Erythroblast (primary cell): ENCODE measurements around the gene CDHR1.

Source experiments
- DNase-seq, 2 experiments: peaks; one replicate each; lab custom pipeline; 2025; lab: John Stamatoyannopoulos, UW
- GATA1 ChIP-seq: IDR thresholded peaks from 2 replicates; pipeline ENCODE4 v1.6.1; 2011; ENCODE audit warnings: low read depth, mild to moderate bottlenecking, control low read depth, low read length, moderate library complexity
- POLR2A ChIP-seq: IDR thresholded peaks from 2 replicates; pipeline ENCODE4 v1.6.1; 2011; ENCODE audit warnings: mild to moderate bottlenecking, low read length

CDHR1 gene

DNA sequence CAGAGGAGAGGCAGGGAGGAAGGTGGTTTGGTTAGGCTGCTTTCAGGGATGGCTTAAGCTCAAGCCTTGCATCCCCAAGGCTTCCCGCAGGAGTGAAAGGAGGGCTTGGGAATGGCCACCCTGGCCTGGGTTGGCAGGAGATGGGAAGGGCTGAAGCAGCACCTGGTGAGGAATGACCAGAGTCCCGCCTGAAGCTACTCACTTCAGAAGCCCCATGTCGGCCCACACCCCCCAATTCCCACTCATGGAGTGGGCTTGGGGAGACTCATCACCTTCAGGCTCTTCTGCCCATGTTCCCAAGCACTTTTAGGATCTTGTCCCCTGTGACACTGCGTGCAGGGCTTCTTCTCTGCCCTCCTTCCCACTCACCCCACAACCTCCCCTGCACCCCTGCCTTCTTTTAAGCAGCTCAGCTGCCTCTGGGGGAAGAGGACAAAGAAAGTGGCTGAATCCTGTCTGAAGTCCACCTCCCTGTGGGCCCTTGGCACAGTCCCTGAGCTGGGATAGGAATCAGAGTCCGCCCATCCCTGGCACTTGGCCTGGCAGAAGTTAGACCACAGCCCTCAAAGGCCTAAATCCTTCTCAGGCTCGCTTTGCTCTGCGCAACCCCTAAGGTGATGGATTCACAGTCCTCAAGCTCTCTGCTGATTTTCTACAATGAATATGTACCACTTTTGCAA, 67.0 kb downstream of the CDHR1 start:
- no peak for DNase-seq
- TF ChIP-seq GATA1, result no peak
- no peak for TF ChIP-seq POLR2A

- TF ChIP-seq GATA1 (no peak), POLR2A (no peak)
- DNase-seq, result no peak
Observed at GRCh38 chr10:84262190-84262956, 68.0 kb downstream of the CDHR1 start.

GRCh38 chr10:84263716-84264115, 69.4 kb downstream of the CDHR1 start:
- DNase-seq, result no peak

DNA sequence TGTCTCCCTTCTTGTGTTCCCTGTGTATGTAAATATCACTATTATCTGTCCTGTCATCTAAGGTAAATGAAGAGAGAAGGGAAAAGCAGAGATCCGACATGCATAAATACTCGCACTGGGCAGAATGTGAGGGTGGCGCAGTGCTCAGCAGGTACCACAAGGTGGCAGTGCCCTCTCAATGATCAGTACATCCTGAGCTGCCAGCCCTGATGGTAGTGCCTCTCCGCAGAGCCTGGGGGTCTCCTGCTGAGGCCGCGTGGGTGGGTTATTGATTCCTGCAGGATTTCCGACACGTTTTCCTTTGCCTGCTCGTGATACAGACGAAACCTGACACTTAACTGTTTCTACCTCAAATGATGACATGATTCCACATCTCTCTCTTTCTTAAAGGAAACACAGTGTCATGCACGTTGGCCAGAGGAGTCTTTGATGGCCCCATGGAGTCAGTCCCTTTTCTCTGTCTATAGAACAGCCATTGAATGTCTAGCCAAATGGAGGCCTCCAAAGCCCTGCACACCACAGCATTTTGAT, 70.3 kb downstream of the CDHR1 start:
- peak; percentile 37 to 64 for DNase-seq
- TF ChIP-seq POLR2A (no peak), GATA1 (no peak)

More at GRCh38 chr10:84263716-84264115, 69.4 kb downstream of the CDHR1 start:
- TF ChIP-seq GATA1 (no peak), POLR2A (no peak)

GRCh38 chr10:84265418-84265817, 71.1 kb downstream of the CDHR1 start:
- no peak for TF ChIP-seq POLR2A
- no peak for TF ChIP-seq GATA1
- DNase-seq, result no peak

GRCh38 chr10:84267503-84268126, 73.3 kb downstream of the CDHR1 start:
- TF ChIP-seq POLR2A (no peak), GATA1 (no peak)
- DNase-seq, result peak; percentile 18 to 25

DNA sequence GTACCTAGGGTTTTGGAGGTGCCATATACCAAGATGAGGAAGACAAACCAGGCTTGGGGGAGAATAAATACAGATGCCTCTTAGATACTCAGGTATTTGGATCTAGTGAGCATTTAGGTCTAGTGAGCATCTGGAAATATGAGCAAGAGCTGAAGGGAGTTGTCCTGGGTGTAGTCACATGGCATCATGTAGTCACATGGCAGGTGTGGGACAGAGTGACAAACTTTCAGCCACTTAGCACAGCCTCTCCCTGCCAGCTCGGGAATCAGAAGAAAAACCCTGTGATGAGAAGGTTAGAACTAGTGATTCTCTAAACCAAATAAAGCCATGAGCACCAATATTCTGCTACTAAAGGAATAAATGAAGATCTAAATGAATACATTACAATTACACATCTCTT, 74.8 kb downstream of the CDHR1 start:
- TF ChIP-seq POLR2A (no peak), GATA1 (no peak)
- DNase-seq, result no peak
